HepG2 (cell line): ENCODE results near the gene HECTD2. TPM values are rescaled to one million over a fixed set of nuclear protein-coding genes. Genes with fewer than 3 reads are reported as not detected.

Experiments
- ATAC-seq: fragments of 200-7000 bp; cut with Tn5 transposase; 3 replicates; pipeline ENCODE4 v1.9.1; 2020; ENCODE audit warnings: mild to moderate bottlenecking, moderate library complexity
- BruUV-seq: library from RNA; stranded (reverse); fragments of 400-500 nt; replicated peaks from 2 replicates; lab custom pipeline; 2021; lab: Mats Ljungman, UMichigan
- CTCF ChIA-PET: fragments of 300-600 bp; formaldehyde crosslinking; extraction: SDS; loops from one replicate; lab custom pipeline; 2021; ENCODE audit warnings: low total read pairs, inconsistent platforms, low intra/inter-chr PET ratio; lab: Yijun Ruan, JAX
- POLR2A ChIA-PET: fragments of 350-600 bp; sonication (Branson Sonifier 250); formaldehyde crosslinking; loops from one replicate; lab custom pipeline; 2020; ENCODE audit warnings: antibody characterized with exemption, inconsistent platforms; lab: Yijun Ruan, JAX
- DNase-seq: peaks from one replicate; pipeline ENCODE4 v3.0.0-alpha.2; 2015; ENCODE audit warnings: low spot score
- FAIRE-seq: peaks from 3 replicates; lab custom pipeline; 2011; peaks lifted over from hg19 to GRCh38; lab: Jason Lieb, UNC
- H2AFZ ChIP-seq: one replicate; pipeline ENCODE4 v1.6.1; 2011; ENCODE audit warnings: low read length, inconsistent platforms
- H3K27ac ChIP-seq: fragments of 300-600 bp; 3 replicates; pipeline ENCODE4 v1.8.0; 2011; ENCODE audit warnings: mixed run types, mild to moderate bottlenecking, mixed read lengths, low read length, inconsistent platforms; ENCODE audit not compliant: insufficient read depth; ENCODE audit errors: extremely low read length
- H3K27me3 ChIP-seq, 2 experiments: fragments of 200-600 bp in 1 of 2; 2 replicates in 1 of 2; 3 replicates in 1 of 2; pipeline versions ENCODE4 v1.6.0 to v1.8.0; 2011; ENCODE audit warnings: low read length in 2 of 2, mild to moderate bottlenecking in 2 of 2, moderate library complexity in 2 of 2, inconsistent platforms in 1 of 2; ENCODE audit not compliant: insufficient read depth in 2 of 2, control insufficient read depth in 1 of 2
- H3K36me3 ChIP-seq, 2 experiments: fragments of 200-600 bp in 1 of 2; replicated peaks in 1 of 2; 2 replicates in 1 of 2; 3 replicates in 1 of 2; pipeline versions ENCODE4 v1.5.1 to v1.8.0; 2011; ENCODE audit warnings: low read length in 2 of 2, inconsistent platforms in 1 of 2; ENCODE audit not compliant: insufficient read depth in 2 of 2, control insufficient read depth in 1 of 2
- H3K4me1 ChIP-seq: 2 replicates; pipeline ENCODE4 v1.5.1; 2012; ENCODE audit warnings: low read length, inconsistent platforms; ENCODE audit not compliant: insufficient read depth
- H3K4me2 ChIP-seq: 2 replicates; pipeline ENCODE4 v1.6.0; 2011; ENCODE audit warnings: low read depth, low read length, inconsistent platforms
- H3K4me3 ChIP-seq, 3 experiments: fragments of 200-600 bp in 1 of 3; sonication (generic), shearing (Covaris generic) in 1 of 3; replicated peaks in 1 of 3; 2 replicates each; pipeline ENCODE4 v1.5.1; 2011 to 2016; ENCODE audit warnings: low read length in 3 of 3, inconsistent platforms in 2 of 3, low read depth in 2 of 3, mild to moderate bottlenecking in 2 of 3, control low read depth in 1 of 3, mixed read lengths in 1 of 3; ENCODE audit not compliant: insufficient read depth in 1 of 3
- H3K79me2 ChIP-seq: one replicate; pipeline ENCODE4 v1.6.1; 2011; ENCODE audit warnings: low read length, inconsistent platforms; ENCODE audit not compliant: insufficient read depth
- H3K9ac ChIP-seq: 2 replicates; pipeline ENCODE4 v1.6.0; 2011; ENCODE audit warnings: mild to moderate bottlenecking, low read depth, low read length, inconsistent platforms; ENCODE audit not compliant: insufficient read depth
- H3K9me3 ChIP-seq: 2 replicates; pipeline ENCODE4 v1.5.1; 2012; ENCODE audit warnings: mild to moderate bottlenecking, low read length
- H4K20me1 ChIP-seq: 2 replicates; pipeline ENCODE4 v1.6.0; 2011; ENCODE audit warnings: inconsistent platforms, mild to moderate bottlenecking, low read length, moderate library complexity; ENCODE audit not compliant: insufficient read depth
- ARID3A ChIP-seq: IDR thresholded peaks from 2 replicates; pipeline ENCODE4 v1.6.1; 2012; ENCODE audit warnings: low read depth, low read length, improper control_type of control experiment
- E2F1 ChIP-seq: sonication (generic); formaldehyde crosslinking; IDR thresholded peaks from 2 replicates; pipeline ENCODE4 v1.5.0; 2020; ENCODE audit warnings: missing genetic modification reagents
- FOXJ3 ChIP-seq: sonication (generic); formaldehyde crosslinking; IDR thresholded peaks from 2 replicates; pipeline ENCODE4 v1.4.0; 2020; ENCODE audit warnings: missing genetic modification reagents, mild to moderate bottlenecking, borderline replicate concordance
- FOXK1 ChIP-seq: sonication (generic); formaldehyde crosslinking; IDR thresholded peaks from 2 replicates; pipeline ENCODE4 v1.4.0; 2020; ENCODE audit warnings: low read depth, missing genetic modification reagents, borderline replicate concordance
- FOXP1 ChIP-seq, 2 experiments: fragments of 450-650 bp in 1 of 2; IDR thresholded peaks; 2 replicates each; pipeline ENCODE4 v1.6.1; 2017 to 2018; ENCODE audit warnings: antibody characterized with exemption in 1 of 2
- HNRNPUL1 ChIP-seq: fragments of 200-400 bp; formaldehyde crosslinking; IDR thresholded peaks from 2 replicates; pipeline ENCODE4 v1.6.1; 2017; ENCODE audit warnings: low read depth, mild to moderate bottlenecking, low read length, moderate library complexity
- JUND ChIP-seq: sonication (generic); formaldehyde crosslinking; IDR thresholded peaks from 2 replicates; pipeline ENCODE4 v1.8.0; 2022; ENCODE audit warnings: mild to moderate bottlenecking, missing genetic modification reagents
- MAFF ChIP-seq: IDR thresholded peaks from 2 replicates; pipeline ENCODE4 v1.6.1; 2011; ENCODE audit warnings: low read depth, low read length, improper control_type of control experiment
- MYPOP ChIP-seq: sonication (generic); formaldehyde crosslinking; IDR thresholded peaks from 2 replicates; pipeline ENCODE4 v1.8.1; 2023; ENCODE audit warnings: mild to moderate bottlenecking, moderate library complexity, missing genetic modification reagents
- RAD21 ChIP-seq: fragments of 450-650 bp; formaldehyde crosslinking; IDR thresholded peaks from 2 replicates; pipeline ENCODE4 v1.5.0; 2020; ENCODE audit warnings: mild to moderate bottlenecking
- RBFOX2 ChIP-seq: fragments of 200-400 bp; formaldehyde crosslinking; IDR thresholded peaks from 2 replicates; pipeline ENCODE4 v1.6.1; 2017; ENCODE audit warnings: low read depth, mild to moderate bottlenecking, low read length
- SKI ChIP-seq: fragments of 450-650 bp; IDR thresholded peaks from one replicate; pipeline ENCODE4 v1.6.1; 2018; ENCODE audit warnings: mild to moderate bottlenecking; ENCODE audit not compliant: partially characterized antibody
- SMAD1 ChIP-seq: sonication (generic); formaldehyde crosslinking; IDR thresholded peaks from 2 replicates; pipeline ENCODE4 v1.4.0; 2020; ENCODE audit warnings: missing genetic modification reagents, low read depth, mild to moderate bottlenecking, borderline replicate concordance
- SOX13 ChIP-seq, 3 experiments: fragments of 450-650 bp in 1 of 3; sonication (generic) in 1 of 3; formaldehyde crosslinking in 1 of 3; IDR thresholded peaks in 2 of 3; conservative IDR thresholded peaks in 1 of 3; 2 replicates each; pipeline versions ENCODE4 v1.5.0 to v1.6.1; 2016 to 2020; ENCODE audit warnings: antibody characterized with exemption in 1 of 3, mild to moderate bottlenecking in 1 of 3, missing compliant biosample characterization in 1 of 3, missing genetic modification reagents in 1 of 3, moderate library complexity in 1 of 3
- SOX5 ChIP-seq: IDR thresholded peaks from 2 replicates; pipeline ENCODE4 v1.6.1; 2016; ENCODE audit warnings: borderline replicate concordance
- SOX6 ChIP-seq, 2 experiments: fragments of 450-650 bp in 1 of 2; sonication (generic) in 1 of 2; formaldehyde crosslinking in 1 of 2; IDR thresholded peaks; 2 replicates each; pipeline versions ENCODE4 v1.4.0 to v1.6.1; 2017 to 2020; ENCODE audit warnings: antibody characterized with exemption in 1 of 2, mild to moderate bottlenecking in 1 of 2, missing genetic modification reagents in 1 of 2
- TEAD3 ChIP-seq: optimal IDR thresholded peaks from 2 replicates; pipeline ENCODE3; 2016; ENCODE audit warnings: borderline replicate concordance
- ZFYVE20 ChIP-seq: sonication (generic); formaldehyde crosslinking; IDR thresholded peaks from 2 replicates; pipeline ENCODE4 v1.8.0; 2023; ENCODE audit warnings: low read depth, mild to moderate bottlenecking, moderate library complexity, missing genetic modification reagents, borderline replicate concordance
- ZNF232 ChIP-seq: sonication (generic); formaldehyde crosslinking; IDR thresholded peaks from 2 replicates; pipeline ENCODE4 v1.4.0; 2020; ENCODE audit warnings: missing genetic modification reagents, borderline replicate concordance
- ZNF563 ChIP-seq: sonication (generic); formaldehyde crosslinking; IDR thresholded peaks from 2 replicates; pipeline ENCODE4 v1.8.0; 2022; ENCODE audit warnings: mild to moderate bottlenecking, moderate library complexity, missing genetic modification reagents
- ZNF644 ChIP-seq: IDR thresholded peaks from 2 replicates; pipeline ENCODE4 v1.6.1; 2016; ENCODE audit warnings: low read depth
- ZSCAN21 ChIP-seq: sonication (generic); formaldehyde crosslinking; IDR thresholded peaks from 2 replicates; pipeline ENCODE4 v1.8.0; 2022; ENCODE audit warnings: mild to moderate bottlenecking, missing genetic modification reagents, moderate library complexity, borderline replicate concordance
- WGBS: methylation state at CpG from one replicate; pipeline ENCODE4 v1.1.6; 2017; ENCODE audit warnings: low lambda C conversion rate; 5-methylcytosine and 5-hydroxymethylcytosine counted together
- in situ Hi-C: cut with HindIII; loops from 2 replicates; pipeline ENCODE4 v1.10.0; 2017; ENCODE audit warnings: low pct_unique_long_range_greater_than_20kb; ENCODE audit not compliant: extremely low pct_ligation_motif_present
- intact Hi-C: fragments of 100-400 bp; cut with micrococcal nuclease; formaldehyde crosslinking; loops from one replicate; pipeline ENCODE4 v1.10.0; 2022; ENCODE audit not compliant: unreplicated experiment
- polyA plus RNA-seq, 8 experiments: library from polyadenylated mRNA; depleted of rRNA in 3 of 8; stranded (reverse) in 7 of 8; unstranded in 1 of 8; fragments of >200 nt; fragmentation: Illumina TruSeq in 4 of 8; extraction: Trizol in 4 of 8; gene quantifications; 2 replicates each; pipeline versions ENCODE4 v1.2.1 to v1.2.3, GENCODE V29; 2011 to 2016; ENCODE audit warnings: low read depth in 4 of 8, missing spikeins in 1 of 8, mixed read lengths in 1 of 8; ENCODE audit not compliant: insufficient read depth in 1 of 8
- total RNA-seq, 5 experiments: library from RNA; depleted of rRNA; stranded (reverse); fragments of >200 nt; fragmentation: Illumina TruSeq; extraction: Trizol; gene quantifications; 2 replicates each; pipeline ENCODE4 v1.2.3, GENCODE V29; 2016; ENCODE audit warnings: low read depth in 1 of 5

HECTD2 gene
- total and polyA plus RNA-seq, 2 of the 13 experiments (the other 11 are each of a cell fraction or from before 2014, with no cell fraction given), result 3.2 to 5.2 TPM

GRCh38 chr10:91433620-91434019 is 23.5 kb downstream of the HECTD2 start:
- Histone ChIP-seq H3K27ac (no peak overlapping the region), H3K36me3 (no peaks in the 10 kb centered on the region; a peak in 1 of 5 replicates), H3K9ac (no peak overlapping the region), H3K27me3 (no peaks in the 10 kb centered on the region), H2AFZ (no peak overlapping the region), H3K9me3 (no peaks in the 10 kb centered on the region), H3K4me2 (peak overlapping the region; percentile 33; the same call in 1 of the 2 replicates), H3K4me1 (peaks cover 14% of the 10 kb centered on the region), H4K20me1 (no peaks in the 10 kb centered on the region), H3K4me3 (no peak overlapping the region), H3K79me2 (no peaks in the 10 kb centered on the region)
- intact Hi-C loops, result no loop called here
- DNase-seq, result peak; percentile 77
- ChIA-PET POLR2A (no interaction called here), CTCF (no interaction called here)
- ATAC-seq, result peak; percentile 97
- in situ Hi-C loops, result no loop called here
- no TSS peak for BruUV-seq
- WGBS, result 49% methylated on average over 2 of the region's 2 CpGs
- peak; percentile 52 for FAIRE-seq
- TF ChIP-seq MAFF (no peak), SOX5 (CRISPR knock-in tag) (peak; percentile 21; the same call in 1 of the 2 replicates), E2F1 (CRISPR knock-in tag) (no peak), RBFOX2 (no peak), ZNF232 (CRISPR knock-in tag) (no peak), FOXP1 (IDR thresholded peaks at IDR 0.05) (no peak), FOXP1 (CRISPR knock-in tag; IDR thresholded peaks at IDR 0.05) (peak; percentile 26; the same call in 1 of the 2 replicates), JUND (CRISPR knock-in tag) (no peak), TEAD3 (peak; percentile 46), ZSCAN21 (CRISPR knock-in tag) (no peak), MYPOP (CRISPR knock-in tag) (no peak), ARID3A (peak; percentile 69; the same call in 1 of the 2 replicates), FOXK1 (CRISPR knock-in tag) (peak; percentile 63; the same call in 1 of the 2 replicates), SMAD1 (CRISPR knock-in tag) (no peak), SOX13 (IDR thresholded peaks at IDR 0.05) (no peak), SOX13 (CRISPR knock-in tag; conservative IDR thresholded peaks at IDR 0.05 in 1 of 2, IDR thresholded peaks at IDR 0.05 in 1 of 2) (peak in 1 of 2 experiments; percentile 34; a peak in 1 of 4 replicates), HNRNPUL1 (0 out of 2 replicates have a peak, but pooled peaks have one; percentile 17), FOXJ3 (no peak), ZNF563 (CRISPR knock-in tag) (no peak), SKI (no peak), RAD21 (no peak), ZNF644 (CRISPR knock-in tag) (0 out of 2 replicates have a peak, but pooled peaks have one; percentile 22), SOX6 (IDR thresholded peaks at IDR 0.05) (no peak), SOX6 (CRISPR knock-in tag; IDR thresholded peaks at IDR 0.05) (peak; percentile 11; the same call in 1 of the 2 replicates), ZFYVE20 (CRISPR knock-in tag) (no peak)
